Astrocyte (in vitro differentiated cells and primary cell): ENCODE measurements around the gene GART. TPM values are rescaled to one million over a fixed set of nuclear protein-coding genes. Genes with fewer than 3 reads are reported as not detected.

Source experiments
- DNase-seq: peaks from one replicate; pipeline ENCODE4 v3.0.0-alpha.2; 2010; ENCODE audit warnings: low read depth
- FAIRE-seq: peaks from 2 replicates; lab custom pipeline; 2011; peaks lifted over from hg19 to GRCh38; lab: Jason Lieb, UNC
- H2AFZ ChIP-seq: 2 replicates; pipeline ENCODE4 v1.6.0; 2012; ENCODE audit warnings: low read depth, low read length, inconsistent platforms
- H3K27ac ChIP-seq: 2 replicates; pipeline ENCODE4 v1.5.1; 2011; ENCODE audit warnings: low read depth, low read length, inconsistent platforms
- H3K27me3 ChIP-seq: 2 replicates; pipeline ENCODE4 v1.6.0; 2011; ENCODE audit warnings: low read length, inconsistent platforms; ENCODE audit not compliant: insufficient read depth
- H3K36me3 ChIP-seq: 2 replicates; pipeline ENCODE4 v1.5.1; 2011; ENCODE audit warnings: low read length, inconsistent platforms; ENCODE audit not compliant: insufficient read depth
- H3K4me1 ChIP-seq: 2 replicates; pipeline ENCODE4 v1.5.1; 2011; ENCODE audit warnings: low read length, inconsistent platforms; ENCODE audit not compliant: insufficient read depth
- H3K4me2 ChIP-seq: 2 replicates; pipeline ENCODE4 v1.6.0; 2012; ENCODE audit warnings: low read length, inconsistent platforms
- H3K4me3 ChIP-seq: 2 replicates; pipeline ENCODE4 v1.5.1; 2011; ENCODE audit warnings: low read depth, mild to moderate bottlenecking, low read length, inconsistent platforms; ENCODE audit not compliant: insufficient read depth
- H3K79me2 ChIP-seq: 2 replicates; pipeline ENCODE4 v1.6.0; 2012; ENCODE audit warnings: mild to moderate bottlenecking, low read length, inconsistent platforms; ENCODE audit not compliant: insufficient read depth
- H3K9ac ChIP-seq: 2 replicates; pipeline ENCODE4 v1.6.0; 2012; ENCODE audit warnings: mild to moderate bottlenecking, low read length, inconsistent platforms
- H3K9me3 ChIP-seq: 2 replicates; pipeline ENCODE4 v1.5.1; 2012; ENCODE audit warnings: low read depth, mild to moderate bottlenecking, low read length, inconsistent platforms; ENCODE audit not compliant: insufficient read depth
- H4K20me1 ChIP-seq: 2 replicates; pipeline ENCODE4 v1.6.0; 2012; ENCODE audit warnings: low read length, inconsistent platforms; ENCODE audit not compliant: insufficient read depth
- H3K27ac Mint-ChIP-seq: one replicate; pipeline ENCODE4 v1.8.0; 2021; ENCODE audit warnings: mild to moderate bottlenecking, mixed read lengths; ENCODE audit not compliant: unreplicated experiment
- H3K27me3 Mint-ChIP-seq: one replicate; pipeline ENCODE4 v1.8.0; 2021; ENCODE audit warnings: low read depth, mixed read lengths; ENCODE audit not compliant: unreplicated experiment
- H3K36me3 Mint-ChIP-seq: one replicate; pipeline ENCODE4 v1.8.0; 2021; ENCODE audit warnings: low read depth, mixed read lengths; ENCODE audit not compliant: unreplicated experiment
- H3K4me1 Mint-ChIP-seq: one replicate; pipeline ENCODE4 v1.8.0; 2021; ENCODE audit warnings: low read depth, mixed read lengths; ENCODE audit not compliant: unreplicated experiment
- H3K4me3 Mint-ChIP-seq: one replicate; pipeline ENCODE4 v1.8.0; 2021; ENCODE audit warnings: mild to moderate bottlenecking, moderate library complexity, mixed read lengths; ENCODE audit not compliant: unreplicated experiment
- H3K9me3 Mint-ChIP-seq: one replicate; pipeline ENCODE4 v1.8.0; 2021; ENCODE audit warnings: mild to moderate bottlenecking, mixed read lengths; ENCODE audit not compliant: unreplicated experiment
- CTCF ChIP-seq: IDR thresholded peaks from 2 replicates; pipeline ENCODE4 v1.5.1; 2011; ENCODE audit warnings: low read depth, mild to moderate bottlenecking, inconsistent platforms, low read length, moderate library complexity; ENCODE audit not compliant: insufficient read depth
- EZH2 ChIP-seq: IDR thresholded peaks from 2 replicates; pipeline ENCODE4 v1.6.1; 2012; ENCODE audit warnings: mild to moderate bottlenecking, low read length, inconsistent platforms; ENCODE audit not compliant: insufficient read depth
- total RNA-seq: library from RNA; stranded (reverse); gene quantifications from 2 replicates; pipeline ENCODE4 v1.2.1, GENCODE V29; 2021

The GART gene
- total RNA-seq, 1 donor from 2014 or later = 99.5 TPM

- no peak for DNase-seq
- Histone ChIP-seq H3K9me3 (no peaks in the 10 kb centered on the region), H3K79me2 (peaks cover 81% of the 10 kb centered on the region), H3K4me2 (no peak overlapping the region), H3K4me3 (no peak overlapping the region), H3K27me3 (no peaks in the 10 kb centered on the region), H3K36me3 (peaks cover 54% of the 10 kb centered on the region), H4K20me1 (peaks cover 43% of the 10 kb centered on the region), H3K27ac (no peak overlapping the region), H3K9ac (no peak overlapping the region), H2AFZ (no peak overlapping the region), H3K4me1 (no peaks in the 10 kb centered on the region)
- TF ChIP-seq CTCF (no peak), EZH2 (no peak)
- peak overlapping the region; percentile 47 for H3K27ac Mint-ChIP-seq
- peaks cover 4% of the 10 kb centered on the region for H3K4me1 Mint-ChIP-seq
- H3K4me3 Mint-ChIP-seq = no peak overlapping the region
- H3K36me3 Mint-ChIP-seq = peaks cover 14% of the 10 kb centered on the region
- H3K9me3 Mint-ChIP-seq = no peaks in the 10 kb centered on the region
- no peak for FAIRE-seq
- H3K27me3 Mint-ChIP-seq = no peaks in the 10 kb centered on the region
These were observed 26.5 kb upstream of the GART start for GRCh38 chr21:33568448-33568847.

- H3K9me3 Mint-ChIP-seq = no peaks in the 10 kb centered on the region
- H3K27ac ChIP-seq = no peak overlapping the region
- FAIRE-seq (no peak), DNase-seq (no peak)
- no peak overlapping the region for H3K9ac ChIP-seq
- H3K4me2 ChIP-seq = no peak overlapping the region
- H3K4me3 Mint-ChIP-seq = no peak overlapping the region
- peaks cover 4% of the 10 kb centered on the region for H3K4me1 Mint-ChIP-seq
- H3K4me3 ChIP-seq = no peak overlapping the region
- no peak for TF ChIP-seq CTCF
- TF ChIP-seq EZH2 = no peak
- no peaks in the 10 kb centered on the region for H3K9me3 ChIP-seq
- H3K27me3 Mint-ChIP-seq = no peaks in the 10 kb centered on the region
- peaks cover 54% of the 10 kb centered on the region for H3K36me3 ChIP-seq
- no peak overlapping the region for H2AFZ ChIP-seq
- peaks cover 11% of the 10 kb centered on the region for H3K36me3 Mint-ChIP-seq
- peaks cover 85% of the 10 kb centered on the region for H3K79me2 ChIP-seq
- H3K4me1 ChIP-seq = no peaks in the 10 kb centered on the region
- peaks cover 42% of the 10 kb centered on the region for H4K20me1 ChIP-seq
- no peaks in the 10 kb centered on the region for H3K27me3 ChIP-seq
- peak overlapping the region; percentile 85 for H3K27ac Mint-ChIP-seq
These were observed 26.0 kb upstream of the GART start for GRCh38 chr21:33567914-33568313.

GRCh38 chr21:33566514-33566913 is 24.6 kb upstream of the GART start:
- H3K27me3 ChIP-seq = no peaks in the 10 kb centered on the region
- no peak overlapping the region for H3K9ac ChIP-seq
- no peaks in the 10 kb centered on the region for H3K4me1 ChIP-seq
- Mint-ChIP-seq H3K27me3 (no peaks in the 10 kb centered on the region), H3K36me3 (peaks cover 10% of the 10 kb centered on the region), H3K4me1 (peaks cover 4% of the 10 kb centered on the region), H3K9me3 (no peaks in the 10 kb centered on the region), H3K4me3 (no peak overlapping the region), H3K27ac (no peak overlapping the region)
- peaks cover 88% of the 10 kb centered on the region for H3K79me2 ChIP-seq
- no peaks in the 10 kb centered on the region for H3K9me3 ChIP-seq
- no peak overlapping the region for H3K4me2 ChIP-seq
- FAIRE-seq (no peak), DNase-seq (peak; percentile 28)
- no peak overlapping the region for H2AFZ ChIP-seq
- peaks cover 38% of the 10 kb centered on the region for H4K20me1 ChIP-seq
- H3K4me3 ChIP-seq = no peak overlapping the region
- TF ChIP-seq EZH2 (no peak), CTCF (no peak)
- peaks cover 51% of the 10 kb centered on the region for H3K36me3 ChIP-seq
- H3K27ac ChIP-seq = no peak overlapping the region
